GM21526 (cell line): Measurements from ENCODE around the gene TNS1.

Source experiments
- ATAC-seq: cut with Tn5 transposase; IDR thresholded peaks from one replicate; pipeline ENCODE4 v1.9.1; 2021; ENCODE audit warnings: moderate library complexity; ENCODE audit not compliant: unreplicated experiment, low FRiP score

TNS1 gene

GRCh38 chr2:217839750-217840107 is 163.1 kb downstream of the TNS1 start:
- ATAC-seq, result no peak

- no peak for ATAC-seq
Observed at GRCh38 chr2:217839073-217839749, 163.6 kb downstream of the TNS1 start.

- no peak for ATAC-seq
Observed at GRCh38 chr2:217838409-217838831, 164.4 kb downstream of the TNS1 start.

- ATAC-seq, result no peak
Observed at GRCh38 chr2:217837530-217837929, 165.3 kb downstream of the TNS1 start.

- ATAC-seq, result no peak
Observed at GRCh38 chr2:217836901-217837491, 165.8 kb downstream of the TNS1 start.

- ATAC-seq, result no peak
Observed at GRCh38 chr2:217835931-217836891, 166.6 kb downstream of the TNS1 start.

GRCh38 chr2:217834744-217835513 is 167.9 kb downstream of the TNS1 start:
- no peak for ATAC-seq

- ATAC-seq, result no peak
Observed at GRCh38 chr2:217834057-217834620, 168.7 kb downstream of the TNS1 start.

- no peak for ATAC-seq
Observed at GRCh38 chr2:217833439-217833838, 169.4 kb downstream of the TNS1 start.

- ATAC-seq, result no peak
Observed at GRCh38 chr2:217832987-217833386, 169.8 kb downstream of the TNS1 start.

- no peak for ATAC-seq
Observed at GRCh38 chr2:217832115-217832514, 170.7 kb downstream of the TNS1 start.

GRCh38 chr2:217831306-217831705 is 171.5 kb downstream of the TNS1 start:
- ATAC-seq, result no peak

GRCh38 chr2:217830807-217831206 is 172.0 kb downstream of the TNS1 start:
- ATAC-seq, result no peak

- no peak for ATAC-seq
Observed at GRCh38 chr2:217830061-217830460, 172.7 kb downstream of the TNS1 start.

GRCh38 chr2:217829420-217829819 is 173.4 kb downstream of the TNS1 start:
- ATAC-seq, result no peak

- no peak for ATAC-seq
Observed at GRCh38 chr2:217828336-217828735, 174.5 kb downstream of the TNS1 start.

- ATAC-seq, result no peak
Observed at GRCh38 chr2:217827430-217828201, 175.2 kb downstream of the TNS1 start.

- no peak for ATAC-seq
Observed at GRCh38 chr2:217826991-217827390, 175.8 kb downstream of the TNS1 start.

GRCh38 chr2:217826520-217826919 is 176.3 kb downstream of the TNS1 start:
- no peak for ATAC-seq
